Stimulated activated CD8-positive, alpha-beta memory T cell treated with anti-CD3 and anti-CD28 coated beads, Interleukin-12 subunit alpha, Interleukin-12 subunit beta, amount 100 ng/mL, for 24 hours (primary cell): ENCODE measurements around the gene MYO5A.
"Not testable (repeated sequence)": the region's sequence is repeated elsewhere in the genome, so short reads cannot be mapped to it uniquely, and the experiment has no call there.

ENCODE experiments used
- DNase-seq: peaks from one replicate; pipeline ENCODE4 v3.0.0-alpha.2; 2020; ENCODE audit errors: extremely low read depth

Gene MYO5A

GRCh38 chr15:52540374-52541012 is 11.8 kb upstream of the MYO5A start:
- no peak for DNase-seq

DNA sequence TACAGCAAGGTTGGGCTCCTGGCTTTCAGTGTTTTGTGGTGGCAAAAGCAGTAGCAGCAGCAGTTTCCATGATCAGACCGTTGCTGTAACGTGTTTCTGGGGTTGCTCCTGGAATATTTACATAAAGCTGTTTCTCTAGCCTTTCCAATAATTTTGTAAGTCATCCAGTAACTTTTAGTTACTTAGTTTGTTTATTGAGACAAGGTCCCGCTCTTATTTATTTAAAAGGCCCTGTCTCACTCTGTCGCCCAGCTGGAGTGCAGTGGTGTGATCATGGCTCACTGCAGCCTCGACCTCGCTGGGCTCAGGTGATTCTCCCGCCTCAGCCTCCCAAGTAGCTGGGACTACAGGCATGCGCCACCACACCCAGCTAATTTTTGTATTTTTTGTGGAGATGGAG is 8.8 kb upstream of the MYO5A start:
- DNase-seq: no peak

GRCh38 chr15:52532427-52532826 is 3.7 kb upstream of the MYO5A start:
- DNase-seq: no peak

- no peak for DNase-seq
Measured at GRCh38 chr15:52529940-52530339, 1.3 kb upstream of the MYO5A start.

DNA sequence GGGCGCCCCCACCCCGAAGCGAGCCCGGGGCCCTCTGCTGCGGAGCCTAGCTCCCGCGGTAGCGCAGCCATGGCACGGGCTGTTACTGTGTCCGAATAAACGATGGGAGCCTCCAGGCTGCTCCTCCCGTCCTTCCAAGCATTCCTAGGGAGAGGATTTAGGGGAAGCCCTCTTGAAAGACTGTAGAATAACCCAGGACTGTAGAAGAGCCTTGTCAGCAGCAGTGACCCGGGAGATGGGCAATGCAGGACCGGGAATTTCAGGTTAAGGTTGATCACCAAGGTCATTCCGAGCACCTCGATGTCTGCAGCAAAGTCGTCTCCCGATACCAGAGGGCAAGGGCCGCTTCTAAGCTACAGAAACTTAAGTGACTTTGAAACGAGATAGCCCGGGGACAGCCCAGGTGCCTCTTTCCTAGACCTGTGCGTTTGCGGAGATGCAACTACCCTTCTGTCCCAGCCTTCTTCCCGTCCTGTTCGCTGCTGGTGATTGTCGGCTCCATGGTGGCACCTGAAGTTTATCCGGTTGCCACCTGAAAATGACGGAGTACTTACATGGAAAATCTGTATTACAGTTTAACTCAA is 753 bp upstream of the MYO5A start:
- DNase-seq: no peak

DNA sequence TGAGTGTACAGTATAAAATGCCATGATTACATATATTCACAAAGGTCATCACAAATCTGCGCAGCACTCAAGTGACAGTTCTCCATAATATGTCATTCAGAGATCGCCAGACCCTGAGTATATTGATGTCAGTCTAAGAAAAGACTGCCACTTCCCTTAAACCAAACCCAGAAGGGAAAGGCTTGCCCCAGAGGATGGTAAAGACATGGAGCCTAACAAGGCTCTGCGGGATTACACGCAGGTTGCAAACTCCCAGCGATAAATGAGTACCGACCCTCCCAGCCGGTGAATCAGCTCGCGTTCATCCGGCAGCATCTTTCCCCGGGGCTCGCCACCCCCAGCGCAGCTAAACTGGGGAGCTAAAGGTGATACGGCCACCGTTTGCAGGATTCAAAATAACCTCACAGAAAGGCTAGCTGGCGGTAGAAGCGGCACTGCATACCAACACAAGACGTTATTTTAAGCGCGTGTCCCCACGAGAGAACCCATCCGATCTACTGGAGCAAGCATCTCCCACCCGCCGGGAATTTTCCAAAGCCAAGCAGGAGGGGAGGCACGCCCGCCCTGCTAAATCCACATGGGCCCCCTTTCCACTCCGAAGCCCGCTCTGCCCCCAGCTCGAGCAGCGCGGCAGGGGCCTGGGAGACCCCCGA is 643 bp downstream of the MYO5A start:
- no peak for DNase-seq

- DNase-seq: no peak
Measured at GRCh38 chr15:52527196-52527910, 1.3 kb downstream of the MYO5A start.

GRCh38 chr15:52524223-52525136 is 4.2 kb downstream of the MYO5A start:
- DNase-seq: no peak

DNA sequence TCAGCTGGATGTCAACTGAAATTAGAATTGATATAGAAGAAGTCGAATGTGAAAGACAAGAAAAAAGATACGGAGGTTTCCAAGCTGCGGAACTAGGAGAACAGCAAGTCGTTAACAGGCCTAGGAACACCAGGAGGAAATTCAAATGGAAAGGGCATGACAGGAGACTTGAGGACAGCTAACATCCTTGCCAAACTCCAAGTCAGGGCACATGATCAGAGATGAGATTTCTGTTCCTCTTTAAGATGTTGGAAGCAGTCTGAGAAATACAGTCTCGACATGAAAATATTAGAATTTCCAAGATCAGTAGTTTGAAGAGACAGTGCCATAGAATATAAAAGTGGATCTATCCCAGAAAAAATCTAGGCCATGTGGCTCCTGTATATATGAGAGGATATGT is 5.0 kb downstream of the MYO5A start:
- DNase-seq: no peak

DNA sequence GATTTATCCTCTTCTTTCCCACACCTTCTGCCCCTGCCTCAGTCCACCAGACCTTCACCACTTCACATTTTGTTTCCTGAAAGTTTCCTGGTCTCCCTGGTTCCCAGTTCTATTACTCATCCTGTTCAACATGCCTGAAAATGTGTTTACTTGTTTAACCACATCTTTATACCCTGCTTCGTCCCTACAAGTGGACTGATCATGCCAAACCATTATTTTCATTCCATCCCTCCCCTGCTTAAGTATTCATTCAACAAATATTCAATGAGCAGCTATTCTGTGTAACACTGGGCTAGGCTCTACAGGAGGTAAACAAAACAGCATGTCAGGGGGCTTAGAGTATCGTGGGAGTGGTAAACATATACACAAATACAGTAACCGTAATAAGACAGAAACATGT is 5.5 kb downstream of the MYO5A start:
- no peak for DNase-seq

- no peak for DNase-seq
Measured at GRCh38 chr15:52521682-52522081, 7.0 kb downstream of the MYO5A start.

- DNase-seq: no peak
Measured at GRCh38 chr15:52520421-52520820, 8.3 kb downstream of the MYO5A start.

DNA sequence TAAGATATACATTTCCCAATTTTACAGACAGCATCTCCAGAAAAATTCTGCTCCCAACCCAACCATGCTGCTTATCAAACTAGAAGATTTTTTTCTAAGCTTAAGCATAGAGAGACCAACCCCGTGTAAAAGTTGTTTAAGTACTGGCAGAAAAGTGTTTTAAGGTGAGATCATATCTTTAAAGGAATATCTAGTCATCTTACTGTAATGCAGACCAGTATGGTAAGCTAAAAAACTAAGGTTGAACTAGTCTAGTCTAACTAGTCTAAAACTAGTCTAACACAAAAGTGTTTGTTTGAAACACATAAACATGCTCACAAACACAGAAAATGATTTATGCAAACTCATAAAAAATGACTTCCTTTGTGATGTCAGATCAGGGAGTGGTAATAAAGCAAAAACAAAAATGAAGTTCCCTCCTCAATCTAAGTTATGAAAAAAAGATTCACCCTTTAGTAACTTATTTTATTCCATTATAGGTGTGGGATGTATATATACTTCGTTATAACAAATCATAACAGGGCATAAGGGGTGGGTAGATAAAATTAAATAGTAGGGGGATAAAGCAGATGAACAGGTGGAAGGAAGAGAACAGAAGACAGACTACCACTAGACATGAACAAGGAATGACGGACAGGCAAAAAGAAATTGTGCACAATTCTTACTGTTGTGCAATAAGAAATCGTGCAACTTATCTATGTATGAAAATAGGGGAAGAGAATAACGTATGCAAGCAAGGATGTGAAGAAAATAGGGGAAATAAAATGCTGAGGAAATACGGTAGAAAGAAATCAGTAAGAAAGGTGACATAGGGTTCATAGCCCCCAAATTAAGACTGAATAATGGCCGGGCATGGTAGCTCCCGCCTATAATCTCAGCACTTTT is 10.0 kb downstream of the MYO5A start:
- DNase-seq: no peak

DNA sequence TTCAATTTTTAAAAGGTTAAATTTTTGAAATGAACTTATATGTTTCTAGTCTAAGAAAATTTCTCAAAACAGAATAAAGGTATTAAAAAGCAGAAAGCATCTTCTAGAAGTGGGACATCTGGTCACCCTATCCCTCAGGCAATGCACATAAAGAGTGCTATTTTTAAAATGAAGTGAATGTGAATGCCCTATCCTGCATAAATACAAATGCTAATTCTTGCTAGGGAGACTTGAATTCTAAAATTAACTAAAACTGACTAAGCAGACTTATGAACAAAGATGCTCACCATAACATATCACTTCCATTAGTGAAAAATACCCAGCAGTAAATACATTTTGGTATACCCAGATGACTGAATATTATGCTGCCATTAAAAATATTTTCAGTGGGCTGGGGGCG is 11.7 kb downstream of the MYO5A start:
- DNase-seq: no peak

GRCh38 chr15:52515343-52515742 is 13.3 kb downstream of the MYO5A start:
- DNase-seq: no peak

DNA sequence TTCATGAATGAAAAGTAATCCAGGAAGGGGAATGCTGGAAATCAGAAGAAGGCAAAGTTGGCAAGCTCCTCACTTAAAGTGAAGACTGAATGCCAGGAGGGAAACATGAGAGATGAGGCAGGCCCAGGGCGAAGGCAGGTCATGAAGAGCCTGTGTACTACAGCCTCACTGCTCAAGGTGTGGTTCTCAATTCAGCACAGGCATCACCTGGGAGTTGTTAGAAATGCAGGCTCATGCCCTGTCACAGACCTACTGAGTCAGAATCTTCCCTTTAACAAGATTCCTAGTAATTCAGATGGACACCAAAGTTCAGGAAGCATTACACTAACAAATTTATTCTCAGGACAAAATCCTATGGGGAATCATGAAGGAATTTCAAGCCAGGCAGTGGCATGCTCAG is 14.2 kb downstream of the MYO5A start:
- no peak for DNase-seq

GRCh38 chr15:52512869-52513268 is 15.8 kb downstream of the MYO5A start:
- DNase-seq: not testable (repeated sequence)

DNA sequence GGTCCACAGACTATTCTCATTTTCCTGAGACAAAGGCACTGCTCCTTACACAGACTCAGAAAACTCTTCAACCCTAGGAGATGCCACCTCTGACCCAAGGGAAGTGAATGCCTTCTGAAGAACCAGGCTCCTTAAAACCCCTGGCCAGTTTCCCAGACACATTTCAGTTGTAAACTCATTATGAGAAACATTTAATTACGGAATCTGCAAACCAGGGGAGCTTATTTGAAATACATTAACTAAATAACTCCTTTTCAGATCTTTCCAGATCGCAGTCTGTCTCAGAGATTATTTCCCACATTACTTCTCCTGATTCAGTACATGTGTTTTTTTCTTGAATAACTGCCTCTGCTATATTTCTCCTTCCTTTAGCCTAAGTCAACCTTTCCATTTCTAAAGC is 17.6 kb downstream of the MYO5A start:
- DNase-seq: no peak

DNA sequence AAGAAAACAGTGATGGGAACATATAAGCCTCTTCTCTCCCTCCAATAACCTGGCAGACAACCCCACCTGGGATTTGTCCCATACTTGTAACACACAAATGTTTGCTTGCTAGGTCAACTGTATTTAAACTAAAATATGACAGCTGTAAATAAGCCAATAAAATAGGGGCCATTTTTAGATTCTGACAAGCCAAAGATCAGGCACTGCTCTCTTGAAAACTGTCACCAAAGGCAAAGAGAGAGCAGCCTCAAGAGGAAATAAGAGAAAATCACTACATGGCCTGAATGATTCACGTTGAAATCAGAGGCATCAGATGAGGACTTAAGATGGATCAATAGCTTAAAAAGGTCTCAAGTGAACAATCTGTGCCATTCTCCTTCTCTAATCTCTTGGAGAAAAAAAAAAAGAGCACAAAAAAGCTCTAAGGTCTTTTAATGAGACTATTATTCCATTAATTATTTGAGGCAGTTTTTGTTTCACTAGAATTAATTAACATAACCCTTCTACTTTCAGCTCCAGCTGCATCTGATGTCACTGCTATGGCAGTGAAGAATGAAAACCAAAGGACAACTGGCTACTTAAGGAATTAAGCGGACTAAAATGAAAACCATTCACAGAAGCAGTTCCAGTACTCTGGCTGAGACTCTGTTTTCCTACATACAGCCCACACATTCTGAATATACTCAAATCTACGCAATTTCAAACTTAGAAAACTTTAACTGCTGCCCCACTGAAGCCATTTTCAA is 19.0 kb downstream of the MYO5A start:
- DNase-seq: no peak

DNA sequence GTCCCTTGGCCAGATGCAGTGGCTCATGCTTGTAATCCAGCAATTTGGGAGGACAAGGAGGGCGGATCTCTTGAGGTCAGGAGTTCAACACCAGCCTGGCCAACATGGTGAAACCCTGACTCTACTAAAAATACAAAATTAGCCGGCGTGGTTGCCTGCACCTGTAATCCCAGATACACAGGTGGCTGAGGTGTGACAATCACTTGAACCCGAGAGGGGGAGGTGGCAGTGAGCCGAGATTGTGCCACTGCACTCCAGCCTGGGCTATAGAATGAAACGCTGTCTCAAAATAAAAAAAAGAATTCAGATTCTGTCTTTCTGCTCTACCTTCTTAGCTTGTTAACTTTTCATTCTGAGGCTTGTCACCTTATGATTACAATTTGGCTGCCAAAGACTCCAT is 22.1 kb downstream of the MYO5A start:
- no peak for DNase-seq
